HG03280 (cell line): ENCODE data around the gene IL1RAPL2.
"Not testable (repeated sequence)": the region's sequence is repeated elsewhere in the genome, so short reads cannot be mapped to it uniquely, and the experiment has no call there.

ENCODE experiments used
- ATAC-seq: cut with Tn5 transposase; IDR thresholded peaks from one replicate; pipeline ENCODE4 v1.9.1; 2021; ENCODE audit warnings: mild to moderate bottlenecking, moderate library complexity; ENCODE audit not compliant: unreplicated experiment

The IL1RAPL2 gene

GRCh38 chrX:105658136-105658535 lies 1092.1 kb downstream of the IL1RAPL2 start:
- ATAC-seq, result no peak

GRCh38 chrX:105662248-105662647 lies 1096.2 kb downstream of the IL1RAPL2 start:
- no peak for ATAC-seq

GRCh38 chrX:105664243-105664642 lies 1098.2 kb downstream of the IL1RAPL2 start:
- ATAC-seq, result no peak

GRCh38 chrX:105684288-105684687 lies 1118.3 kb downstream of the IL1RAPL2 start:
- ATAC-seq, result not testable (repeated sequence)

DNA sequence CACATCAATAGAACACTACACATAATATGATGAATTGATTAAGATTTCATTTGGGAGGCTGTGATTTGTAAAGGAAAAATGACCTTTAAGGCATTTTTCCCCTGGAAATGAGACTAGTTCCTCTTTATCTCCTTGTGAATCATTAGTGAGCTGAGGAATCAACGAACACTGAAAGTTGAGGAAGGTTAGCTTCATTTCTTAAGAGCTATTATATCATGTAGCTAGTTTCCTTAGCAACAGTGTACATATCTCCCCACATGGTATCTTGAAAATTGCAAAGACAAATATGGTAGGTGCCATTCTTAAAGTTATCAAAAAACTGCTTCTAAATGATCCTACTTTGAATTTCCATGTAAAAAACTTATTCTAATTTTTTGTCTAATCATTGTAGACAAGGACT lies 1128.8 kb downstream of the IL1RAPL2 start:
- no peak for ATAC-seq

- no peak for ATAC-seq
Measured at GRCh38 chrX:105695451-105695850, 1129.5 kb downstream of the IL1RAPL2 start.

GRCh38 chrX:105696870-105697269 lies 1130.9 kb downstream of the IL1RAPL2 start:
- ATAC-seq, result no peak

GRCh38 chrX:105697984-105698781 lies 1132.2 kb downstream of the IL1RAPL2 start:
- no peak for ATAC-seq

GRCh38 chrX:105700331-105700730 lies 1134.3 kb downstream of the IL1RAPL2 start:
- no peak for ATAC-seq

DNA sequence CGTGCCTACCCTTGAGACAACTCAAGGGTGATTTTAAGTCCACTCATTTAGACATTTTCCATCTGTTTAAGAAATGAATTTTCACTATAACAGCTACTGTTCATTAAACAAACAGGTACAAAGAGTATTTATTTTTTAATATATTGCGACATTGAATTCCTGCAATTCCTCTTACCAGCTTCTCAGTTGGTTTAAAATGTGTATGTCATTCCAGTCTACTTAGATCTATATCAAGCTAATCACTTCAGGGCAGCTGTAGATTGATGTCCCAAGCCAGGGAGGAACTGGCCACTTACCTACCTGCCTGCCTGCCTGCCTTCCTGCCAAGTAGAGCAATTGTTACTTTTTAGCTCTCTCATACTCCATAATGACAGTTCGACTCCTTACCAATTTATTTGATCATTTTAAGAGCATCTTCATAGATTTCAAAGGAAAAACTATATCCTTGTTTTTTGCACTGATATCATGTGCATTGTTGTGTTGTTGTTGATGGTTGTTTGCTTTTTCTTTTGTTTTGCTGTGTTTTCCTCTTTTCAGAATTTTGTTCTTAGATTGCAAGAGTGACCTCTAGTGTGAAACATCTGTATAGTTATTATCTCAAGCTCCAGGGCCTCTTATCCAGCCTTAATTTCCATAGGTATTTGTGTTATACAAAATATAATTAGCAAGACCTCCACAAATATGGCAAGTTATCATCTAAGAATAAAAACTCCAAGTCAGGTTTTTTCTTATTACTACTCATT lies 1135.5 kb downstream of the IL1RAPL2 start:
- no peak for ATAC-seq

DNA sequence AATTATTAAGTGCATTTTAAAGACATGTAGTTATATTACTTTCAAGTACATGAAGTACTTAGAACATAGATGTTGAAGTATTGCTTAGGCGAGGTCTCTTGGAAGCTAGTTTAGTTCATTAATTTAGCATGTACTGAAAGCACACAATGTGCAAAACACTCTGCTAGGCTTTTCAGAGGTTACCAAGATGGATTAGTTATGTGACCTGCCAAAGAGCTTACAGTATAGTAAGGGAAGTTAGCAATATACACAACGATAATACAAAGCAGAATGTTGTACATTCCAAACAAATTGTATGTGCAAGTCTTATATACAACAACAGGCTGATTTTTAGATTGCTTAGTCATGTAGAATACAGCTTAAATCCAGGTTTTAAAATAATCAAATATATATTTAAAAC lies 1137.9 kb downstream of the IL1RAPL2 start:
- ATAC-seq, result no peak

- ATAC-seq, result no peak
Measured at GRCh38 chrX:105706041-105706440, 1140.0 kb downstream of the IL1RAPL2 start.

DNA sequence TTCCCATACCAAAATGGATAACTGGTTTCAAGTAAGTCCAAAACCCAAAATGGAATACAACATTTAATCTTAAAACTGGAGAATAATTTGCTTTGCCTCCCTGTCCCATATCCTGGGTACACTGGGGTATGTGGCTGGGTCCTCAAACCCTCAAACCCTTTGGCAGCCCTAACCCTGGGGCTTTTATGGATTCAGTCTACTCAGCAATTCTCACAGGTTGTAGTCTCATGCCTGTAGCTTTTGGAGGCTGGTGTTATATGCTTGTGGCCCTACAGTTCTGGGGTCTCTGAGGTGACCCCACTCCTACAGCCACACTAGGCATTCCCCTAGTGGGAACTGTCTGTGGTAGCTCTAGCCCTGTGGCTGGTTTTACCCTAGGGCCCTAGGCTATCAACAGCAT lies 1145.8 kb downstream of the IL1RAPL2 start:
- ATAC-seq, result no peak

DNA sequence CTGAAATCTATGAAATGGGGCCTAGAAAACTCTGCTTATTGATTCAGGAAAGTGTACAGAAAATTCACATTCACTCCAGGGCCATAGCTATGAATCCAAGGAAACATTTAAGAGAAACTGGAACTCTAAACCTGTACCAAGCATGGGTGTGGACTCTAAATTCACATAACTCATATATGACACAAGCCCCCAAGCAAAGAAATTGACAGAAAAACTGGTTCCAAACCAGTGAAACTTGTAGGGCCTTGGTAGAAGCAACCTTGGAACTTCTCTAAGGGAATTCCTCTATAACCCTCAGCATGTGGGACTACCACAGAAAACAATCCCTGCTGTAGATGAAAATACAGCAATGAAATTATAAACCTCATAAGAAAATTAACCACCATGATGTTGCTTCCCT lies 1149.7 kb downstream of the IL1RAPL2 start:
- ATAC-seq, result no peak

DNA sequence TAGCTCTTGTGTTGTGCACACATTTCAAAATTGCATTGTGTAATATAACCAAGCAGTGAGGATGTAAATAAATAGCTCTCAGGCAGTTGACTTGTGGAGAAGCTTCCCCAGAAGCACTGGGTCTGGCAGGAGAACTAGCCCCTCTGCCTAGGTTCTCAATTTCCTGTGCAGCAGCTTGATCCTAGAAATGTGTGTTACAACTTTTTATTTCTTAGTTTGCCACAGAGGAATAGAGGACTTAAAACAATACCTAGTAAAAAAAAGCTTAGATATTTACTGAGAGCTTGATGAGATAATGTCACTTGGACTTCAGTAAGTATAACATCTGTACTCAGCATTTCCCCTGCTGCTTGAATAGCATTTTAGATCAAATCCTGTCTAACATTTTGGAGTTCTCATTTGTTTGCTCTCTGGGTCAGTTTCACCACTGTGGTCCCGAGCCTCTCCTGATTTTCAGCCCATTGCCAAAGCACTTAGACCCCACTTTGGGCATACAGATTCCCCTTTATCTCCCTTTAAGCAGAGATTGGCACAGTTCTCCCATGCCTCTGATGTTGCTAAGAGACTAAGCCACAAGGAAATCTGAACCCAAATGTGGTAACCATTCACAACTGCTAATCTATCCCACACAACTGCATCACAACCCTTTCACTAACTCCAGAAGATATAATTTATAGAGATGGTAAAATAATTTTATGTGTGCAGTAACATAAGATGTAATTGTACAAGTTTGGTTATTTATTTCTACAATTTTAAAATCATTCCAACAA lies 1158.2 kb downstream of the IL1RAPL2 start:
- ATAC-seq, result no peak

GRCh38 chrX:105725228-105725627 lies 1159.2 kb downstream of the IL1RAPL2 start:
- ATAC-seq, result no peak

GRCh38 chrX:105738162-105738561 lies 1172.2 kb downstream of the IL1RAPL2 start:
- no peak for ATAC-seq

- ATAC-seq, result no peak
Measured at GRCh38 chrX:105744291-105744690, 1178.3 kb downstream of the IL1RAPL2 start.

GRCh38 chrX:105744946-105745345 lies 1178.9 kb downstream of the IL1RAPL2 start:
- ATAC-seq, result no peak

- ATAC-seq, result no peak
Measured at GRCh38 chrX:105745863-105746262, 1179.9 kb downstream of the IL1RAPL2 start.

DNA sequence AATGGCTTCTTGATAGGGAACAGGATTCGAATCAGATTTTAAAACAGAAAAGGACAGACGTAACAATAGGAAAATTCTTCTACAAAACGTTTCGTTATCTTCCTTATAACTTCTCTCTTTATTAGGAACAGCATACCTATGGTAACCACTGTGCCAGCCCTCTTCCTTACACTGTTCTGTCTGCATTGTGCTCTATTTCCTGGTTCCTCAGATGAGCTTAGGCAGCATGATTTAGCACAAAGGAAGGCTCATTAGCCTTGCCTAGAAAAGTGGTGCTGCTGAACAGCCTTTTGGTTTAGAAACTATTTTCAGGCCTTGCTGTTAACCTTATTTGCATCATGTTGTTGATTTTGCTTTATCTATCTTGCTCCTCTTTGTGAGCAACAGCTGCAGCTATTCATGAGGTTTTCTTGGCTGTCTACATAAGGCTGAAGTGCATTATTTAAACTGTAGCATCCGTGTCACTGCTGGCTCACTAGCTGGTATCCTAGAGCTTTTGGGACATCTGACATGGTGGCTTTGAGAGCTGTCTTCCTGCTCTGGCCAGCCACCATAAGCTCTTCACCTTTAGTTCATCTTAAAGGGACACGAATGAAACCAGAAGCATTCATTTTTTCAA lies 1186.4 kb downstream of the IL1RAPL2 start:
- ATAC-seq, result no peak
